GM19397 (cell line): ENCODE results near the gene EYA2.
"Not testable (repeated sequence)": the region's sequence is repeated elsewhere in the genome, so short reads cannot be mapped to it uniquely, and the experiment has no call there.

Experiments used
- ATAC-seq: cut with Tn5 transposase; IDR thresholded peaks from one replicate; pipeline ENCODE4 v1.9.1; 2021; ENCODE audit warnings: mild to moderate bottlenecking, moderate library complexity; ENCODE audit not compliant: unreplicated experiment

The EYA2 gene

GRCh38 chr20:46894971-46895905 lies 595 bp downstream of the EYA2 start:
- ATAC-seq, result no peak

- ATAC-seq, result no peak
Observed at GRCh38 chr20:46895906-46896242, 1.2 kb downstream of the EYA2 start.

DNA sequence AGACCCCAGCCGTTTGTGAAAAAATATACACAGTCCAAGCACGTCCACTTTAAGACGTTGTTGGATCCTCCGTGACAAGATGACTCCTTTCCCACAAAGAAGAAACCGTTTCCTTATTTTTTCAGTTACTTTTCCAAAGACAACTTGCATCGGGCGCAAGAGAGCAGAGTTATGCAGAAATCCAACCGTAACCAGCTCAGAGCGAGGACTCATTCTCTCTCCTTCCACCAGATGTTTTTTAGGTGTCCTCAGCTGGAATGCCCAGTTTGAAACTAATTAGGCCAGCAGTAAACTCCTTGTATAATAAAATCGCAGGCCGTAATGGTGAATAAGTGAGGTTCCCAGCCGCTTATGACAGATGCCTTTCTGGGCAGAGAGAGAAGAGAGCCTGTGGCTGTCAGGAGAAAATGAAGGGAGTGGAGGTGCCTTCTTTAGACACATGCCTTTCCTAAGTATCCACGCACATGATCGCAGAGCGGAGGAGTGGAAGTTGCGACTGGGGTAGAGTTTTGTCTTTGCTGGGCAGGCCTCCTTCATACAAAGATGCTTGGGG lies 2.8 kb downstream of the EYA2 start:
- ATAC-seq, result no peak

GRCh38 chr20:46898423-46898822 lies 3.8 kb downstream of the EYA2 start:
- no peak for ATAC-seq

GRCh38 chr20:46899621-46900020 lies 5.0 kb downstream of the EYA2 start:
- no peak for ATAC-seq

DNA sequence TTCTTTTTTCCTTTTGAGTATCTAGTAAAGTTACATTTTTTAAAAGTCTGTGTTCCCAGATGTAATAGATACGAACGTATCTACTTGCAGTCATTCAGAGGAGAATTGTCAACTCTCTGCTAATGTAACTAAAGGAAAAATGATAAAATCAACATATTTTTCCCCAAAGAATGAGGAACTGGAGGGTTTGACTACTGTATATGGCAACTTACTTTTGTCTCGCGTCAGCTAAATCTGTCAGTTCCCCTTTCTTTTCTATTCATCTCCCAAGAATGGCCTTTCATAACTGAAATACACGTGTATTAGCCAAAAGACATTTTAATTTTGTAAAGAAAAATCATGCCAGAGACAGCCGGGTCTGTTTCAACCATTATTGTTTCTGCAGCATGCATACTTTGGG lies 5.4 kb downstream of the EYA2 start:
- no peak for ATAC-seq

DNA sequence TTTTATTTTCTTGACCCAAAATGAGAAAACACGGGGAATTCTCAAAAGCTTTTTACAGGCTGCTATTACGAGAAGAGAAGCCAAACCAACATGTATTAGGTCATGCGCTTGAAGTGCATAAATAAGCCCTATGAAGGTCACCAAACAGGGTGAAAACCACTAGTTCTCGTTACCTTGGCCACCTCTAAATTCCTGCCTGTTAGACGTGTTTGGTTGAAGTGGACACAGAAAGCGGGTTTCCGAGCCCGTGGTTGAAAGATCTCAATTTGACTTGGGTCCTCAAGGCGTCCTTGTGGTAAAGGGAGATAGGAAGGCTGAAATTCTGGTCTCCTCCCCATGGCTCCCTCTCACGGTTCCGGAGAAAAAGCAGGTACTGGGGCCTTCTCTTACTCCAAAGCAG lies 6.2 kb downstream of the EYA2 start:
- ATAC-seq, result no peak

DNA sequence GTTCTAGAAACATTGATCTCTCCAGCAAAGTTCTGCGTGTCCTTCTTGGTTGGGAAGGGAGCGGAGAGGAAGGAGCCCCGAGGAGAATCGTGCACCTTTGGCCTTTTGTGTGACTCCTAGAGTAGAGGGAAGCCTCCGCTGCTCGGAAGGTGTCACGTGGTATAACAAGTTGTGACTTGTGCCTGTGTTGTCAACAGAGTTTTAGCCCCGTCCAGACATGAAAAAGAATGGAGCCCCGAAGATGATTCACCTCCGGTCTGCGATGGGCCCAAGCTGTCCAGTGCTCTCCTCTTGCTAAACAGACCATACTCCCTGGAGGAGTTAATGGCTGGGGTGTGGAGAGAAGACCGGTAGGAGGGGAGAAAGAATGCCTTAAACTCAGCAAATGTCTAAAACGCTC lies 7.0 kb downstream of the EYA2 start:
- no peak for ATAC-seq

- ATAC-seq, result no peak
Observed at GRCh38 chr20:46903256-46903655, 8.6 kb downstream of the EYA2 start.

DNA sequence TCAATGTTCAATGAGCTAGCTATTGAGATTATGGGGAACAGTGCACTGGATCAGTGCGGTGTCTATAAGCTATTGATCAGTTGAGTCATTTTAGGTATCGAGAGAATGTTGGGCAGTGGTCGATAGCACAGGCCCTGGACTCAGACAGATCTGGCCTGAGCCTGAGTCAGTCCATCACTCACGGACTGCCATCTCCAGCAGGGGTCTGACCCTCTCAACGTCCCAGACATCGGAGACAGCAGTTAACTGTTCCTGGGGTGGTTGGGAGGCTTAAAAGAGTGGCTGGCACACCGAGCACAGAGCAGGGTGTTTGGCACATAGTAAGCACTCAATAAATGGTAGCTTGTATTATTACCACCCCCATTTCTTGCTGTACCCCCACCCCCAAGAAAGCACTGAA lies 9.3 kb downstream of the EYA2 start:
- no peak for ATAC-seq

- ATAC-seq, result no peak
Observed at GRCh38 chr20:46905364-46906125, 10.9 kb downstream of the EYA2 start.

GRCh38 chr20:46913329-46914044 lies 18.8 kb downstream of the EYA2 start:
- no peak for ATAC-seq

GRCh38 chr20:46914789-46915379 lies 20.2 kb downstream of the EYA2 start:
- no peak for ATAC-seq

DNA sequence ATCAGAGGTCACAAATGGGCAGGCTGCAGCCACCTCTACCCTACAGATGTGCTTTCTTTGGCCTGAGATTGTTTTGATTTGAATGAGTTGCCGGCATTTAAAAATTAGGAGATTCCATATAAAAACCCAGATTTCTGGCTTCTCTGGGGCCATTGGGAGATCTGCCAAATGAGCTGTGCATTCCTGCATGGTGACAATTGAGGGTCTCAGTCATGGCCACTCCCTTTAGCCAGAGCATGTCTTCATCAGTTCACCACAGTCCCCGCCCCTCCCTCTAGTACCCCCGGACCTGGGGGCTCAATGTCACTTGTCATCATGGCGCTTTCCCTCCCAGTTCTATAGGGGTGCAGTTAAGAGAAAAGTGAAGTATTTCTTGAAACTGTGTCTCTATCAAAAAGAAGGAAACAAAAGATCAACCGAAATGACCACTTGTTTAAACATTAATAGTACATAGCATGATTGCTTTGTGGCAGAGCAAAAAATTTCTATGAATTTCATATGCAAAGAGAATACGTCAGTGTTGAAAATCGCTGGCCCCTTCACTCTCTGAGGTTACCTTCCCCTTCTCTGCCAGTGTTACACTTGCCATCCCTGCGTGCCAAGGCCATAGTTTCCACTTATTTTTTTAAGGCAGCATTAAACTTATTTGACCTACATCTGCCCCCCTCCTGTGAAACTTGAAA lies 21.1 kb downstream of the EYA2 start:
- ATAC-seq, result no peak

- ATAC-seq, result no peak
Observed at GRCh38 chr20:46916258-46916603, 21.6 kb downstream of the EYA2 start.

GRCh38 chr20:46917155-46917554 lies 22.5 kb downstream of the EYA2 start:
- no peak for ATAC-seq

DNA sequence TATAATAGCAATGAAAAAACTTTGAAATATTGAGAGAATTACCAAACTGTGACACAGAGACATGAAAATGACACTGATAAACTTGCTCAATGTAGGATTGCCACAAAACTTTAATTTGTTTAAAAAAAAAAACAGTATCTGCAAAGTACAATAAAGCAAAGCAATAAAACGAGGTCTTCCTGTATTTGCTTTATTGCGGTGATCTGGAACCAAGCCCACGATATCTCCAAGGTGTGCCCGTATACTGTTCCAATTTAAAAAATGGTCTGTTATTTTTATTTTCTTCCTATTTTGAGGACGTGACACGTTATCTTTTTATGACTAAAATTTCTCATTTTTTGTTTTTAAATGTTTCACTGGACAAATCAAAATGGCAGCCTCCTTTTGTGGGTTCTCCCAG lies 25.5 kb downstream of the EYA2 start:
- no peak for ATAC-seq

DNA sequence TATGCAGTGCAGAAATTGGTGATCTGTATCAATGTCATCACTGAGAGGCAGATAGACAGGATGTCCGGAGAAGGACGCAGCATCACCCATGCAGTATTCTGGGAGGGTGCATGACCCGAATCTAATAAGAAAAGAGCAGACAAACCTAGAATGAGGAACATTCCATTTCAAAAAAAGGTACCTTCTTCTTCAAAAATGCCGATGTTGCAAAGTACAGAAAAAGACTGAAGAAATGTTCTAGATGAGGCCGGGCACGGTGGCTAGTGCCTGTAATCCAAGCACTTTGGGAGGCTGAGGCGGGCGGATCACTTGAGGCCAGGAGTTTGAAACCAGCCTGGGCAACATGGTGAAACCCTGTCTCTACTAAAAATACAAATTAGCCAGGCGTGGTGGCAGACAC lies 28.2 kb downstream of the EYA2 start:
- ATAC-seq, result not testable (repeated sequence)

GRCh38 chr20:46923550-46923949 lies 28.9 kb downstream of the EYA2 start:
- no peak for ATAC-seq

DNA sequence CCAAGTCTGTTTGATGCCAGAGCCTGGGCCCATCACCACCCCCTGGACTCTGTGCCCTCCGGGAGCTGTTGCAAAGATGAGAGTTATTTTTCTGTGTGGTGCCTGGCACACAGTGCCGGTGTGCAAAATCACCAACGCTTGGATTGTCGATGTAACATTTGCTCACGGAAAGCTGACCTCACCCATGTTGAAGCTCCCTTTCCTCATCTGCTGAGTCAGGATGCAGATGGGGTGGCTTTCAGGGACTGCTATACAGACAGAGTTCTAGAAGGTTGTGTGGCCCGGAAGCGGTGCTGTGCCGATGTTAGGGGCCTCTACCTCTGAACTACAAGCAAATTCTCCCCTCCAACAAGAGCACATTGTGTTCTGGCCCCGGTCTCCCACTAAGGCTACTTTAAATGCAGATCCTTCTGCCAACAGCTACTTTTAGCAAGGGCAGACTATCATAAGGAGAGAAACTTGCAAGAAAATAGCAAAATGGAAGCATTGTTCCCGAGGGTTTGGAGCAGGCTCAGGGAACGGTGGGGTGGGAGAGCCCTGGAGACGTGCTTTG lies 34.0 kb downstream of the EYA2 start:
- ATAC-seq, result no peak
